Vagina (tissue), 2 donors: ENCODE measurements around the gene LNX2.

Experiments used
- CTCF ChIP-seq, 3 experiments: fragments of 450-650 bp in 2 of 3; fragments of 200-600 bp in 1 of 3; sonication (generic) in 1 of 3; IDR thresholded peaks; one replicate each; pipeline ENCODE4 v1.5.1; 2017 to 2019; ENCODE audit warnings: antibody characterized with exemption in 3 of 3, mild to moderate bottlenecking in 2 of 3, moderate library complexity in 2 of 3
- POLR2A ChIP-seq, 2 donors: fragments of 450-650 bp; IDR thresholded peaks; one replicate each; pipeline ENCODE4 v1.6.1; 2017; ENCODE audit warnings: antibody characterized with exemption in 2 of 2, mild to moderate bottlenecking in 2 of 2, moderate library complexity in 2 of 2
- POLR2AphosphoS5 ChIP-seq, 2 donors: sonication (generic); formaldehyde crosslinking; IDR thresholded peaks; one replicate each; pipeline ENCODE4 v1.9.0; 2017; ENCODE audit warnings: antibody characterized with exemption in 2 of 2, mild to moderate bottlenecking in 2 of 2, low read depth in 1 of 2; ENCODE audit not compliant: insufficient read depth in 1 of 2

DNA sequence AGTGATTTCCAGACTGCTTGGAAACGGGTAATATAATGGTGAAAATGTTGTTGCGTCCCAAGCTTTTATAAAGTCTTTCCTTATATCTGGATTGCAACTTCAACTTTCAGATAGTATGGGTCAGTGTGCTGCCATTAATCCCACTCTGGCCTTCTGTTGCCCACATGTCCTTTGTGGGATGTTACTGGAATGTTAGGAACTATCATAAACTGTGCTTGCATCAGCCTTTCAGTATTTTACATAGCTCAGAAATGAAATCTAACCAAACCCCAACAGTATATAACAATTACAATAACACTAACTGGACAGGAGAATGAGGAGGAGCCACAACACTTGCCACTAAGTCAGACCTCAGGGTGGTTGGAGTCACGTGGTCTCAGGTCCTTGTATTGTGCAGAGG, 78.9 kb downstream of the LNX2 start:
- no peak for TF ChIP-seq POLR2A (IDR thresholded peaks at IDR 0.05)
- no peak for TF ChIP-seq CTCF (IDR thresholded peaks at IDR 0.05)
- TF ChIP-seq POLR2AphosphoS5 (IDR thresholded peaks at IDR 0.05; ENCODE audit: insufficient read depth in 1 of 2, low read depth in 1 of 2) = no peak
